Posterior vena cava (tissue), 2 donors: ENCODE results near the gene KCNMA1. TPM values are rescaled to one million over a fixed set of nuclear protein-coding genes. Genes with fewer than 3 reads are reported as not detected.

Source experiments
- DNase-seq: peaks from one replicate; pipeline ENCODE4 v3.0.0-alpha.2; 2020; ENCODE audit warnings: low spot score
- intact Hi-C, 2 donors: fragments of 100-400 bp; cut with DNase I; formaldehyde crosslinking; loops; one replicate each; pipeline versions ENCODE4 v1.14.1 to v1.14.2; 2022 to 2023
- total RNA-seq, 2 donors: library from RNA; stranded (reverse); fragmentation: NEBNext Ultra II Directional; extraction: Animal tissue kit (Norgen Biotek cat#: 25700); gene quantifications; one replicate each; pipeline ENCODE4 v1.2.1, GENCODE V29; 2021
- donor health status: DM: yes; HTN: yes; CAD: no.
- donor health status: DM: yes; HTN: yes; CAD: no.

KCNMA1 gene
- total RNA-seq, 2 donors from 2014 or later = 99.7 to 117 TPM

DNA sequence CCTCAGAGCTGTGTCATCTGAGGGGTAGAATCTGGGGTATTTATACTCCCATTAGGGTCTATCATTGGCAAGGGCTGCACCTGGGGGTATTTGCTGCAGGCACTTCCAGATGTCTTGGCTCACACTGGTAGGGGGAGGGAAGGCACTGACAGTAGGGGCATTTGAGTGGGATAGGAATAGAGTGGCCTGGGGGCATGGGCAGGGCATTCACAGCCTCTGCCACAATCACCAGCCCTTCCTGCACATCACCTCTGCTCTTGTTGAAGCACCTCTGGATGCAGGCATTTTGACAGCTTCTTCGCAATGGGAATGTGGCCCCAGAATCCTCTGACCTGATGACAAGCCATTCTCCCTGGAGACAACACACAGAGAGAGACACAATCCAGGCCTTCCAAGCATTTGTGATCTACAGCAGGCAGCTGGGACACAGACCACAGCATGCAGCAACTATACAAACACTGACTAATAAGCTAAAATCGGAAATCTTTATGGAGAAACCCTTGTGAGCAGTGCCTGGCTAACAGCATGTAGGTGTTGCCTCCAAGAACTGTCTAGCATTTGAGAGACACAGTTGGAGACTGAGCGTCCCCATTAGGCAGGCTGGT is 178.5 kb downstream of the KCNMA1 start:
- no peak for DNase-seq
- intact Hi-C loops = no loop called here

DNA sequence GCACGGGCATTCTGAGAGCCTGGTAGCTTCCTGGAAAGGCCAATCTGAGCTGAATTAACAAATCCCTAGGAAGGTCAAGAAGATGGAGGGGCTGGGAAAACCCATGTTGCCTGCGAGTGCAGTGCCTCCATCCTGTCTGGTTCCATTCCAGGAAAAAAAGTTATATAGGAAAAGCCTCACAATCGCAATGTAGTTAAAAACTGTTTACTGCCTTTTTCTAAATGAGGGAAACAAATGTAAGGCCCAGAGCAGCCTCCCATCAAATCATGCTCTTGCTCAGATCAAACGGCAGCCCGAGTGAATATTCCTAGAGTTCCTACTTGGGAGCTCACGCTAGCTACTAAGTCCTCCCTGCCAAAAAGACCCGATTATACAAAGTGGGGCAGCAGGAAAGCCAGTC is 179.9 kb downstream of the KCNMA1 start:
- DNase-seq = no peak
- intact Hi-C loops = no loop called here

DNA sequence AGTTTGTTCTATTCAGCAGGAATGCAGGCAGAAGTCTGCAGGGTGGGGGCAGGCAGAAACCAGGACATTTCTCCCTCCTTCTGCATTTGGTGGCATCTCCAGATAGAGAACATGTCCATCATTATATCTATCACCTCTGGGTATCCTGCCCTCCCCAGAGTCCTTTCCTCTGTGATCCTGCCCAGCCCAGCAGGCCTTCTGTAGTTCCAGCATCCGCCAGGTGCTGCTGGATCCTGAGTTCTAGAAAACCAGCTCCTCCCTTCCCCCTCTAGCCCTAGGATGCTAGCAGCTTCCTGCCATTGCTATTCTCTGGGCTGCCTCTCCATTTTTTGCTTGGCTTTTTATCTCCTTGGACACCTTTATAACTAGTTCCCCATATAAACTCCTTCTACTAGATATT is 180.3 kb downstream of the KCNMA1 start:
- DNase-seq = no peak
- intact Hi-C loops = no loop called here

DNA sequence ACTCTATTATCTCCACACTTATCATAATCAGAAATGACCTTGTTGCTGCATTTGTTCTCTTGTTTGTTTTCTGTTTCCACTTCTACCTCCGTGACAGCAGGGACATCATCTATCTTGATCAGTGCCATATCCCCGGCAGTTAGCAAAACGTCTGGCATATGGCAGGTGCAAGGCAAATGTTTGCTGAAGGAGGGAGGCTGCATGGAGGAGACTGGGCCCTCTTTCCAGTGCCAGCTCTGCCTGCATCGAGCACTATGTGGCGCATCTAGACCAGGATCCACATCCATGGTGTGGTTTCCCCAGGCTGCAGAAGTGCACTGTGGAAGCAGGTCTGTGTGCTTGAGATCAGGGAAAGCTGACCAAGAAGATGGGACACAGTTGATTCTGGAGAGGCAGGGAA is 181.2 kb downstream of the KCNMA1 start:
- no peak for DNase-seq
- intact Hi-C loops = no loop called here

DNA sequence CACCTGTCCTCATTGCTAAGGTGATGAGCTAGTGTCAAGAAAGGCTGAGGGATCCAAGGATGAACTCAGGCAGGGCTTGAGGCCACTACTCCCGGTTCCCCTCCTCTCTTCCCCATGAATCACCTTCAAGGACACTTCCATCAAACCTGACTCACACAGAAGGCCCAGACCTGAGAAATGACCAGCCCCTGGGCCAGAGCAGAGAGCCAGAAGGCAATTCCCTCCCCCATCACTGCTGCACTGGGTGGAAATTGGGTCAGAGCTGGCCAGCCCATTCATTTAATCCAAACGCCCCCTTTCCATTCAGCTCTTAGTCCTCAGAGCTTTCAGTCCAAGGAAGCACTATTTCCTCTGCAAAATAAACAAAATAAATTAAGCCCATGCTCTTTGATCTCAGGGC is 182.0 kb downstream of the KCNMA1 start:
- intact Hi-C loops = no loop called here
- DNase-seq = no peak

DNA sequence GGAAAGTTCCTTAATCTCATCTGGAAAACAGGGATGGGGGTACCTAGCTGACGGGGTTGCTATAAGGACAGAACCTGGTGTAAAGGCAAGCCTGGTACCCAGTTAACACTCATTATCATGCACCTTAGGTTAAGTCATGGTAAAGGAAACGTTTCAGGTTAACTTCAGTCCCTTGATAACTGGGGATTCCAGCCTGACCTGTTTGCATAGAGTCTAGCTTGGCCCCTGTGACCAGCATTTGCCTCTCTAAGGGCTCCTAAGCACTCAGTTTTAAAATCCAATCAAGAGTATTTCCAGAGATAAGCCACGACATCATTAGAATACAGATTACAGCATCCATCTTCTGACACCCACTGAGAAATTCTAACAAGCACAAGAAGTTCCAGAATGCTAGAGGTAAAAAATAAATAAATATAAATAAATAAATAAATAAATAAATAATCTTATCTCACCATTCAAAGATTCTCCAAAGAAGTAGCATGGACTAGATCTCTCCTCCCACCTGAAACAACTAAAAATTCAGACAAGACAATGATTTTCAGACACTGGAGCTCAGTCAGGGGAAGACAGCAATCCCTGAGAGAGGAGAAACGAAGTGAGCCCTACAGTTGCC is 184.6 kb downstream of the KCNMA1 start:
- intact Hi-C loops = no loop called here
- DNase-seq = no peak

DNA sequence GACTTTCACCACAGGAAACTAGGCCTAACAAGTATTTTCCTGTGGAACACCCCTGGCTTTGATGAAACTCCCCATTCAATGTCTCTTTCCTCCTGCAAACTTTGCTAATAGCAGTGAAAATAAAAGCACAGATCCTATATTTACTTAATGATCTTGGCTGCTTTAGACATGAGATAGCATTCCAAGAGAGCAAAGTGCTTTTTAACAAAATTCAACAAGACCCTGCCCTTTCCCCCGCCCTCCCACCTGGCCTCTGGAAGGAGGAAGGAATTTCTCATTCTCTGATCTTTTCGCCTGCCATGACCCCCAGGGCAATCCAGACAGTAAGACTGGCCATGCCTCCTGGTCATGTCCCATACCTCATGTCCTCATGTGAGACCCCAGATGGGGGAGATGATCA is 185.7 kb downstream of the KCNMA1 start:
- intact Hi-C loops = no loop called here
- DNase-seq = no peak

DNA sequence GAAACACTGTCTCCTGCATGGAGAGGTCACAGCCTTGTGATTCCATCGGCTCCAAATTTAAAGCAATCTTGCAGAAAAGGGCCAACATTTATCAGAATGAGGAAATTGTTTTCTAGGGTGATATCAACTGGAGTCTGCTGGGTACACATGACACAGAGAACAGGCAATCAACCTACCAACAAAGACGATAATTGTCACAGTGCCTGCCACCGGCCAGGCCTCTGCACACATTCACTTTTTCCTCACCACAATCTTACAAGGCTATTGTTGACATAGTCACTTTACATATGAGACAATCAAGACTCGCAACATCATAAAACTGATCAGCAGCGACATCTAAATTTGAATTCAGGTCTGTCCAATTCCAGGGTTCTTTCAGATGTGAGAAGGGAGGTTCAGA is 189.4 kb downstream of the KCNMA1 start:
- intact Hi-C loops = no loop called here
- DNase-seq = no peak

DNA sequence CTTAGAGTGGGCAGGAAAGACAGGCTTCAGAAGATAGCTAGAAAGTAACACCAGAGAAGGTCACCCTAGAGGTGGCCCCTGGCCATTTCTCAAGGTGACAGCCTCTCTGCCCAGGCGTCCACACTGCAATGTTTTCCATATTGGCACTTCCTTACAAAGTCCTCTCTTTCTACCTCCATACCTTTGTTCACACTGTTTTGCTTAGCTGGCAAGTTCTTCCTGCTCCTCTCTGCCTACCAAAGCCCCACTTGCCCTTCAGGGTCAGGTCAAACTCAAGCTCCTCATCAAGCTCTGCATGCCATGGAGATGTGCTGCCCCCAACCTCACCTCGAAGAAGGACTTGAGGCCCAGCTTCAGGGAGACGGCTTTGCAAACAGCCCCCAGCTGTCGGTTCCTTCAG is 190.9 kb downstream of the KCNMA1 start:
- intact Hi-C loops = no loop called here
- DNase-seq = no peak

DNA sequence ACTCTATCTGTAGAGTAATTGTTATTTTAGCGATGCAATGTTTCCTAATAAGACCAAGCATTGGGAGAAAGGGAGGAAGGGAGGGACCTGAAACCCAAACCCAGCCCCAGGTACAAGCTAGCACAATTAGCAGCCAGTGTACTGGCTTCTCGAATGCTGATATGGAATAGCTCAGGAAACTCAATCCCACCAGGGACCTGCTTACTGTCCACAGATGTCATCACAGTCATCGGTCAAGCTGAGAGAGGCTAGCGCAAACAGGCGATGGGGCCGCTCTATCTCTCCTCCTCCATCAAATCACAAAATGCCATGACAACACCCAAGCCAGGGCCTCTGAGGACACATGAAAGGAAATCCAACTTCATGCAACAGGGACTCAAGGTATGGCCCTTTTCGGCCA is 192.1 kb downstream of the KCNMA1 start:
- intact Hi-C loops = no loop called here

DNA sequence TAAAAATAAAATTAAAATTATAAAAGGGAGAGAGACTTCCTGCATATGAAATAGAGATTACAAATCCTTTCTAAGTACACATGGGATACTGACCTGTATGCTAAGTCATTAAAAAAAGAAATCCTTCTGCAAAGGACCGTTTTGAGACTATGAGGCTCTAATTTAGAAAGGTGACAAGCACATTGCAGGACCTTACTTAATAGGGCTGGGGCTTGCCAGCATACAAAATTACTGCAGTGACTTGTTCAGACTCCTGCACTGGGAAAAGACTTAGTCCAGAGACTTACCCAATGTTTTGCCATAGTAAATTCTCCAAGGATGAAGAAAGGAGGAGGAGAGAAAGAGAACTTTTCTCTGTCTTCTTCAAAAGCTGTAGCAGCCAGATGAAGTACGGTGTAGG is 193.6 kb downstream of the KCNMA1 start:
- intact Hi-C loops = no loop called here
- no peak for DNase-seq

More for the DNA sequence above, 192.1 kb downstream of the KCNMA1 start:
- DNase-seq = no peak

DNA sequence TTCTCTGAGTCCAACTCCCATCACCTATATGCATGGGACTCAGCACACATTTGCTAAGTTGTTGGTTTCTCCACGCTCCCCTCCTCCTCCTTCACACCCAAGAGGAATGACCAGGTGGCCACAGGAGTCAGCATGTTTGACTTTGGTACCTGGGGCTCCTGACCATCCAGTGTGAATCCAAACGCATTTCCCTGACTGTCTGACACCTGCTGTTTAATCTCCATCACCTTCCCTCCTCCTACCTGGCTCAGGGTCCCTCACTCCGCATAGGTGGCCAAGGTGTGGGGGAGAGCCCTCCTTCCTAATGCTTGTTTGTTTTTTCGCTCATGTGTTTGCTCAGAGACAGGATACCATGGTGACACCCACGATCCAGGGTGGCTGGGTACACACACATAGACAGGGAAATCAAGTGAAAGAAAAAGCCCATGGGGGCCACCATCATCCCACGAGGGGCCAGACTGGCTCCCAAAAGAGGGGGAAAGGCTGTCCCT is 194.9 kb downstream of the KCNMA1 start:
- no peak for DNase-seq
- intact Hi-C loops = no loop called here

DNA sequence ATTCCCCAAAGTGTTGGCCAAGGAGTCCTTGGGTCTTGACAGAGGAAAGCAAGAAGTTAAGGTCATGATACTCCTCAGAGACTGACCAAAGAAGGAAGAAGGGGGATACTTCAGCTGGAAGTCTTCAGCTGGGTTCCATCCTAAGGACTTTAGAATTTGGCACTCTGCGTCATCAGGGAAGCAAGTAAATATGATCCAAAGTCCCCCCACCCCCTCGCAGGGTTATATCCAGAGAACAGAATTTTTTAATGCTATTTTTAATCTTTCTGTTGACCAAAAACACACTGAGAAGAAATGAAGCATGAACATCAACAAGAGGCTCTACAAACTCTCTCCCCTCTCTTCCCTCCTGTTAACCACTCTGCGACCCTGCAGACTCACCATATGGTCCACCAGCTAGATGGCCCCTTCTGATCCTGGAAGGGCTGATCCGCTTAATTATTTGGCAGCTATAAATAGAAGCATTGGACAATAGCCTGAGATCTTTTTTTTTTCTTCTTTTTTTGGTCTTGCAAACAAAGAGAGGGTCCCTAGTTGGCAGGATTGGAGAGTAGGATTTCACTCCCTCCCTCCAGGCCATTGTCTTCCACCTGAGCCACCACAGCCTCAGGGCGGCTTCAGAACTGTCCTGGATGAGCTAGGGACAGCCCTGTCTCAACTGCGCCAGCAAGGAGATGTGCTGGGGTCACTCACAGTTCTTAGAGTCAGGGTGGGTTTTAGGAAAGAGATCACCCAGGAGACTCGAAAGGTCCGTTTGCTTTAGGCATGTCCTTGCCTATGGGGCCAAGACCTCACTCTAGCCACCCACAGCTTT is 196.0 kb downstream of the KCNMA1 start:
- DNase-seq = no peak
- intact Hi-C loops = no loop called here

DNA sequence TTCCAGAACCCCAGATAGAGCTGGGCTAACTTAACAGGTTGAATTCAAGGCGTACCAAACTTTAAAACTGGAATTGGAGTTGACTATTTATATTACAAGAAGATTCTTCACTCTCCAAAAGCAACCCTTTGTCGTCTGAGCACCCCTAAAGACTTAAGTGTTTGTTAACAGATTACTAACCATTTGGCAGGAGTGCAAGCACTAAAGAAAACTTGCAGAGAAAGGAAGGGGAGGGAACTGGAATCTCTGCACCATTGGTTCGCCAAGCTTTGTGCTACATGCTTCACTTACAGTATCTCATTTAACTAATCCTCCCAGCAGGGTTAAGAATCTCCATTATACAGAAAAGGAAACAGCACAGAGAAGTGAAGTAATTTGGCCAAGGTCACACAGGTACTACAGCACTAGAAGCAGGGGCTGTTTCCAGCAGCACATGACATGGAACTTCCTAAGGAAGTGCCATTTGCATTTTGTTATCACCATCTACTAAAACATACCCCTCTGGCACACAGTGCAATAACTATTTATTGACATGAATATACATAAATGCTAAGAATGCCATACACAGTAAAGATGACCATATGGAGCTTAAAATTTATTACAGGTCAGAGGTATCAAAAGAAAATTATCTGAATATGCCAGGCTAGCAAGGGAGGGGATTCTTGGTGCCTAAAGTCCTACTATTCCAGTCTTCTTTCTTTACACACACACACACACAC is 201.2 kb downstream of the KCNMA1 start:
- intact Hi-C loops = loop anchor here in 1 of 2 donors (5.0 kb wide), 1 partner anchor 806 kb away; no protein-coding TSS in a partner anchor
- DNase-seq = no peak

DNA sequence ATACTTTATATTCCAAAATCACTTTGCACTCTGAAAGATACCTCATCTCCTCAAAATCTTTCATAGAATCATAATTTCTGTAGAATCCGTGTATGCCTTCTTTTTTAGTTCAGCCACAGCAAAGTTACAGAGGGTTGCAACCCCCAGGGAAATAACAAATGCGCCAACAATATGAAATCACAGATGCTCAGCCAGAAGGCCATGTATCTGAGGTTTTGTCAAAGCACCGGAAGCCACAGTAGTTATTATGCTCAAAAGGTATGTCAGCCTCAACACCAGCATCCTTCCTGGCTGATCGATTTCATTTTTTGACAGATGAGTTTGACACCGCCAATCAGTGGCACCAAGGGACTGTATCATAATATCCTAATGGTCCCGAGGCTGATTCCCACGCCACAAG is 204.1 kb downstream of the KCNMA1 start:
- intact Hi-C loops = no loop called here
- DNase-seq = no peak

DNA sequence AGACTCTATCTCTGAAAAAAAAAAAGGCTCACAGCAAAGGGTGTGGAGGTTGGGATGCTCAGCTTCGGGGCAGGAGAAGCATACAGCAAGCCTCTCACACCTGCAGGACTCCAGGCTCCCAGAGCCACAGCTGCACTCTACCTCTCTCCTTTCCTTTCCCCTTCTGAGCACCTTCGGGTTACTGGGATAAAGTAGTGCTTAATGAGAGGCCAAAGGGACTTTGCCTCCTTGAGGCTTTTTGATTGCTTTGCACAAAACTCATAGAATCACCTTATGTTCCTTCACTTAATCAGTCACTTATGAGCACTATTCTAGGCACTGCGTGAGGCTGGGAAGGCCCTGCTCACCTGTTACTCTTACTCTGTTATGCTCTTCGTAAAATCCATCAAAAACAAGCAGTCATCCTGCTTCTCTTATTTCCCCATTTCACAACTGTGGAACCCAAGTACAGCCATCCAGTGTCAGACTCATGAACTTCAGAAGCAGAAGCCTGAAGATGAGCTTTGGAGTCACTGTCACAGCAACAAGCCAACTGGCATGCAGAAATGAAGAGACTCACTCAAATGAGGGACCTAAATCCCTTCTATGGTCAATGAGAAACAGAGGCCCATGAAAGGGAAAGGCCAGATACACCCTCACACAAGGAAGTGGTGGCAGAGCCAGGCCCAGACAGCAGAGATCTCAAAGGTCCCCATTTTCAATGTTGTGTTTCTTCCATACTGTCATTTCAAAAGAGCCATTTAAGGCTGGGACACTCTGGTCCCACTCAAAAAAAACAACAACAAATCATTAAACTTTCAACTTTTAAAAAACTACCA is 205.4 kb downstream of the KCNMA1 start:
- intact Hi-C loops = no loop called here

DNA sequence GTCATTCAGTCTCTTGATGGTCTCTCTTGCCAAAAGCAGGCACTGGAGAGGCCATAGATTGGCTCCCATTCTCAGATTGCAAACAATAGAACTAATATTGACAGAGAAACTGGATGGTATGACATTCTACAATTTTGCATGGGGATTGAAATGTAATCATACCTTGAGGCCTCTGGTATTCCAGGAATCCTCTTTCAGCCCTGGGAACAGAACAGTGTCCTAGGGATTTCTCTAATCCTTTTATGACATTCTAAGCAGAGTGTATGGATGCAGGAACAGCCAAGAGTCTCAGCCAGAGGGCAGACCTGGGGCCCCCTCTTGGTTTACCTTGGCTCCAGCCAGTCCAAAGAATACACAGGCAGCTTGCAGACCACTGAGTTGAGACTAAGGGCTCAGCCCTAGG is 206.4 kb downstream of the KCNMA1 start:
- intact Hi-C loops = no loop called here
- DNase-seq = peak; percentile 31

More for the DNA sequence above, 205.4 kb downstream of the KCNMA1 start:
- DNase-seq = peak; percentile 17

DNA sequence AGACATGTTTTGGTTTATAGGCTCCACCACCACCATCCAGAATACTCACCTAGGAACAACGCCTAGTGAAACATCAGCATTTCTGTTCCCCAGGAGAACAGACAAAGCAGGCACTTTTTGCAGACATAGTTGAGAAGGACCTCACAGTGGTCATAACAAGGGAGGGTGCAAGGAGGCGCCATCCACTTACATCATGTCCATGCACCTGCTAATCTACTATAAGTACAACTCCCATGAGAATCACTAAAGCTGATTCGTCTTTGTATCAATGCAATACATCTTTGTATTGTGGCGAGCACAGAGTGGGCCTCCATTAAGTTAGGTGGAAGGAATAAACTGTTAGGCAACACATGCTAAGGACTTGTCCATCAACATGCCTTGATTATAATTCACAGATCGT is 207.1 kb downstream of the KCNMA1 start:
- DNase-seq = no peak
- intact Hi-C loops = no loop called here
